ENCODE results near the gene CLDN15.

DNA sequence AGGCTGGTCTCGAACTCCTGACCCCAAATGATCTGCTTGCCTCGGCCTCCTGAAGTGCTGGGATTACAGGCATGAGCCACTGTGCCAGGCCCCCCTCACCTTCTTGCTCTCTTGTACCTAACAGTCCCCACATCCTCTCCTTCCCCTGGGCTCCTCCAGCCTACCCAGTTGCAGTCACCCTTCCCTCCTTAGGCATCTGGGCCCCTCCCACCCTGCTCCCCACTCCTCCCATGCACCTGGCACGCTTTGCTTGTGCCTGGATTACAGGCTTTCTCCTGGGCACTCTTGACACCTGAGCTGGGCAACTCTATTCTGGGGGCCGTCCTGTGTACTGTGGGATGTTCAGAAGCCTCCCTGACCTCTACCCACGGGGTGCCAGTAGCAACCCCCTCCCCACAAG is 3.0 kb downstream of the CLDN15 start:
- TF ChIP-seq, protein P1, sequence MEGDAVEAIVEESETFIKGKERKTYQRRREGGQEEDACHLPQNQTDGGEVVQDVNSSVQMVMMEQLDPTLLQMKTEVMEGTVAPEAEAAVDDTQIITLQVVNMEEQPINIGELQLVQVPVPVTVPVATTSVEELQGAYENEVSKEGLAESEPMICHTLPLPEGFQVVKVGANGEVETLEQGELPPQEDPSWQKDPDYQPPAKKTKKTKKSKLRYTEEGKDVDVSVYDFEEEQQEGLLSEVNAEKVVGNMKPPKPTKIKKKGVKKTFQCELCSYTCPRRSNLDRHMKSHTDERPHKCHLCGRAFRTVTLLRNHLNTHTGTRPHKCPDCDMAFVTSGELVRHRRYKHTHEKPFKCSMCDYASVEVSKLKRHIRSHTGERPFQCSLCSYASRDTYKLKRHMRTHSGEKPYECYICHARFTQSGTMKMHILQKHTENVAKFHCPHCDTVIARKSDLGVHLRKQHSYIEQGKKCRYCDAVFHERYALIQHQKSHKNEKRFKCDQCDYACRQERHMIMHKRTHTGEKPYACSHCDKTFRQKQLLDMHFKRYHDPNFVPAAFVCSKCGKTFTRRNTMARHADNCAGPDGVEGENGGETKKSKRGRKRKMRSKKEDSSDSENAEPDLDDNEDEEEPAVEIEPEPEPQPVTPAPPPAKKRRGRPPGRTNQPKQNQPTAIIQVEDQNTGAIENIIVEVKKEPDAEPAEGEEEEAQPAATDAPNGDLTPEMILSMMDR (IDR thresholded peaks at IDR 0.05), result no peak
- TF ChIP-seq EZH2 (IDR thresholded peaks at IDR 0.05; ENCODE audit: borderline replicate concordance, insufficient read depth, low read depth, low read length, poor library complexity, severe bottlenecking), result no peak

Data from B cell (primary cell).